Spleen (tissue), 7 donors: ENCODE results near the gene UST.

ENCODE experiments used
- POLR2A ChIP-seq, 3 donors: fragments of 450-650 bp; IDR thresholded peaks; one replicate each; pipeline ENCODE4 v1.5.1; 2017; ENCODE audit warnings: antibody characterized with exemption in 3 of 3, mild to moderate bottlenecking in 1 of 3
- POLR2AphosphoS5 ChIP-seq, 3 donors: sonication (generic); formaldehyde crosslinking; IDR thresholded peaks; one replicate each; pipeline ENCODE4 v1.5.1; 2017; ENCODE audit warnings: antibody characterized with exemption in 3 of 3
- TF ChIP-seq, protein P1 (sequence below), 11 experiments: fragments of 200-600 bp in 7 of 11; fragments of 450-650 bp in 4 of 11; sonication (generic) in 4 of 11; IDR thresholded peaks in 8 of 11; conservative IDR thresholded peaks in 3 of 11; 1 replicate in 7 of 11; 2 replicates in 4 of 11; pipeline versions ENCODE4 v1.4.0 to v1.8.0; 2016 to 2021; ENCODE audit warnings: antibody characterized with exemption in 11 of 11, inconsistent platforms in 4 of 11, mild to moderate bottlenecking in 1 of 11
- donor health status: DM: no; HTN: no; CAD: no; lungs with moderate emphysema.
- donor health status: DM: no; HTN: no; CAD: no.
- donor health status: DM: no; HTN: no; CAD: no.

DNA sequence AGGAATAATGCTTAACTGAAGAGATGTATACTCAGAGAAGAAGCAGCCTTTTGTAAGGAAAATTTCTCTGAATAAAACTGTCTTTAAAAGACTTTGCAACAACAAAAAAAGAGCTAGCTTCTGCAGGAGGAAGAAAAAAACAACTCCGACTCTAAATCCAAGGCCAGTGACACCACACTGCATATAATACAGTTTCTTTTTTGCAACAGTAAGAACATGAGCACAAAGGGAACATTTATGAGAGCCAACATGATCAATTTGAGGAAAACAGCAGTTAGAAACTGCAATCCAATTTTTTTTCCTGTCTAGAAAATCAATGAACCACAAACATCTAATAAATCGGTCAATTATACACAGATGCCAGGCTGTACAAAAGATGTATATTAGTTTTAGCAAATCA lies 42.9 kb upstream of the UST start:
- TF ChIP-seq, protein P1, sequence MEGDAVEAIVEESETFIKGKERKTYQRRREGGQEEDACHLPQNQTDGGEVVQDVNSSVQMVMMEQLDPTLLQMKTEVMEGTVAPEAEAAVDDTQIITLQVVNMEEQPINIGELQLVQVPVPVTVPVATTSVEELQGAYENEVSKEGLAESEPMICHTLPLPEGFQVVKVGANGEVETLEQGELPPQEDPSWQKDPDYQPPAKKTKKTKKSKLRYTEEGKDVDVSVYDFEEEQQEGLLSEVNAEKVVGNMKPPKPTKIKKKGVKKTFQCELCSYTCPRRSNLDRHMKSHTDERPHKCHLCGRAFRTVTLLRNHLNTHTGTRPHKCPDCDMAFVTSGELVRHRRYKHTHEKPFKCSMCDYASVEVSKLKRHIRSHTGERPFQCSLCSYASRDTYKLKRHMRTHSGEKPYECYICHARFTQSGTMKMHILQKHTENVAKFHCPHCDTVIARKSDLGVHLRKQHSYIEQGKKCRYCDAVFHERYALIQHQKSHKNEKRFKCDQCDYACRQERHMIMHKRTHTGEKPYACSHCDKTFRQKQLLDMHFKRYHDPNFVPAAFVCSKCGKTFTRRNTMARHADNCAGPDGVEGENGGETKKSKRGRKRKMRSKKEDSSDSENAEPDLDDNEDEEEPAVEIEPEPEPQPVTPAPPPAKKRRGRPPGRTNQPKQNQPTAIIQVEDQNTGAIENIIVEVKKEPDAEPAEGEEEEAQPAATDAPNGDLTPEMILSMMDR (IDR thresholded peaks at IDR 0.05 in 8 of 11, conservative IDR thresholded peaks at IDR 0.05 in 3 of 11), result no peak
- TF ChIP-seq POLR2AphosphoS5 (IDR thresholded peaks at IDR 0.05) (no peak), POLR2A (IDR thresholded peaks at IDR 0.05) (no peak)
